Ovary (tissue), 3 donors: Measurements from ENCODE around the gene SLC25A25.

Experiments used
- CTCF ChIP-seq, 3 donors: fragments of 450-650 bp in 2 of 3; fragments of 200-600 bp in 1 of 3; IDR thresholded peaks; one replicate each; pipeline versions ENCODE4 v1.5.1 to v1.8.0; 2016 to 2022; ENCODE audit warnings: antibody characterized with exemption in 3 of 3, mild to moderate bottlenecking in 1 of 3
- POLR2A ChIP-seq: fragments of 450-650 bp; IDR thresholded peaks from one replicate; pipeline ENCODE4 v1.6.1; 2017; ENCODE audit warnings: antibody characterized with exemption, mild to moderate bottlenecking, moderate library complexity
- donor health status: DM: no; HTN: no; CAD: no.

- TF ChIP-seq CTCF (IDR thresholded peaks at IDR 0.05) (no peak), POLR2A (no peak)
Observed at GRCh38 chr9:128105538-128106175, 37.6 kb downstream of the SLC25A25 start.
